ENCODE measurements around the gene UMODL1. TPM values are rescaled to one million over a fixed set of nuclear protein-coding genes. Genes with fewer than 3 reads are reported as not detected.

UMODL1 gene
- total RNA-seq, 4 donors from 2014 or later: not detected

DNA sequence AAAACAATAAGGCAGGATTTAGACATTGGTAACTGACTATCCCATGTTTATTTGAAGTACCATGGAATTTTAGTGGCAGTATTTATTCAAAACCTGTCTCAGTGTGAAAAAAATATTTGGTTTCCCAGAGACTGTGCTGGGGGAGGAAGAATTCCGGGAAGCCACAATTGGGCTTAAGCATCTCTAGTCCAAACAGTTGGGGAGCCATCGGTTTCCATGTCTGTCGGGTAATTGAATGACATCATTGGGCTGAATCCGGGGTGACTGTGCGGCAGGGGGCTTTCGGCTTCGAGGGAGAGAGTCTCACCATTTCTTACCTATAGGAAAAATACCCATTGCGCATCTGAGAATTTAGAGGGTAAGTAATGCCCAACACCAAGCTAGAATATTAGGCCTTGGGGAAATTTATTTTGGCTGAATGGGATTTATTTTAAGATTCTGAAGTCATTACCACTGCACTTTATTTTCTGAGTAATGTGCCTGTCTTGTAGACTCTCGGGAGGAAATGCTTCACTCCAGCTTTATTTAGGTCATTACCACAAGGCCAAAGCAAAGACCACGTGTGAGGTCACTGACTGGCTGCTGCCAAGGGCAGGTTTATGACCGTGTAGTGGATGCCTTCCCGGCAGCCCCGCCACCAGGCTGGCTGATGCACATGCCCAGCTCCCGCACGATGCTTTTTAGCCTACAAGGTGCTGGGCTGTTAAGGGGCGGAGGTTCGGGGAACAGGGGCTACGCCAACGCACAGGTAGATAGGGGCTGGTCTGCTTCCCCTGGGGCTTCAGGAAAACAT, 23.1 kb upstream of the UMODL1 start:
- TF ChIP-seq POLR2A (IDR thresholded peaks at IDR 0.05) (no peak), EP300 (IDR thresholded peaks at IDR 0.05) (peak in 1 of 2 donors; percentile 69)
- Histone ChIP-seq H3K27me3 (no peaks in the 10 kb centered on the region), H3K4me3 (no peak overlapping the region), H3K36me3 (no peaks in the 10 kb centered on the region), H3K4me1 (peaks cover 0 to 11% (median 5%) of the 10 kb centered on the region in 4 donors), H3K9me3 (no peaks in the 10 kb centered on the region), H3K27ac (peak overlapping the region in 1 of 4 donors; percentile 35)
- 58 to 62% methylated on average over 19 of the region's 19 CpGs for WGBS, 2 donors
- DNase-seq (ENCODE audit: low spot score in 2 of 2): peak; percentile 20 to 36

DNA sequence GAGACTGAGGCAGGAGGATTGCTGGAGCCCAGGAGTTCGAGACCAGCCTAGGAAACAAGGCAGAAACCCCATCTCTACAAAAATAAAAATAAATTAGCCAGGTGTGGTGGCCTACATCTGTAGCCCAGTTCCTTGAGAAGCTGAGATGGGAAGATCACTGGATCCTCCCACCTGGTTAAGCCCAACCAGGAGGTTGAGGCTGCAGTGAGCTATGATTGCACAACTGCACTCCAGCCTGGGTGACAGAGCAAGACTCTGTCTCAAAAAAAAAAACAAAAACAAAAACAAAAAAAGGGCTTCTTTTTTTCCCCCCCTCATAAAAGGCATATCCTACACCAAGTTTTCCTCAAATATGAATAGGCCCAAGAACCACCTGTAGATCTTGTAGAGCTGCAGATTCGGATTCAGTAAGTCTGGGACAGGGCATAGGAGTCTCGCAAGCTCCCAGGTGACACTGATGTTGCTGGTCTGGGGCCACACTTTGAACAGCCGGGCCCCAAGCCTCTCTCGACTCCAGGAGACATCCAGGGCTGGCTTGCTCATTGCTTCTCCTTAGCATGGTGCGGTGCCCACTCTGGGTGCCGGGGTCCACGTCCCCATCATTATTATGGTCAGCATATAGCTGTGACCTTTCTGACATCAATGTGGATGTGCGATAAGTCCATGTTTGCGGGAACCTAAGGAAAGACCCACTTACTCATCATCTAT, 22.1 kb upstream of the UMODL1 start:
- H3K36me3 ChIP-seq: no peaks in the 10 kb centered on the region
- DNase-seq (ENCODE audit: low spot score in 2 of 2): no peak
- no peaks in the 10 kb centered on the region for H3K27me3 ChIP-seq
- H3K27ac ChIP-seq: no peak overlapping the region
- TF ChIP-seq, protein P1, sequence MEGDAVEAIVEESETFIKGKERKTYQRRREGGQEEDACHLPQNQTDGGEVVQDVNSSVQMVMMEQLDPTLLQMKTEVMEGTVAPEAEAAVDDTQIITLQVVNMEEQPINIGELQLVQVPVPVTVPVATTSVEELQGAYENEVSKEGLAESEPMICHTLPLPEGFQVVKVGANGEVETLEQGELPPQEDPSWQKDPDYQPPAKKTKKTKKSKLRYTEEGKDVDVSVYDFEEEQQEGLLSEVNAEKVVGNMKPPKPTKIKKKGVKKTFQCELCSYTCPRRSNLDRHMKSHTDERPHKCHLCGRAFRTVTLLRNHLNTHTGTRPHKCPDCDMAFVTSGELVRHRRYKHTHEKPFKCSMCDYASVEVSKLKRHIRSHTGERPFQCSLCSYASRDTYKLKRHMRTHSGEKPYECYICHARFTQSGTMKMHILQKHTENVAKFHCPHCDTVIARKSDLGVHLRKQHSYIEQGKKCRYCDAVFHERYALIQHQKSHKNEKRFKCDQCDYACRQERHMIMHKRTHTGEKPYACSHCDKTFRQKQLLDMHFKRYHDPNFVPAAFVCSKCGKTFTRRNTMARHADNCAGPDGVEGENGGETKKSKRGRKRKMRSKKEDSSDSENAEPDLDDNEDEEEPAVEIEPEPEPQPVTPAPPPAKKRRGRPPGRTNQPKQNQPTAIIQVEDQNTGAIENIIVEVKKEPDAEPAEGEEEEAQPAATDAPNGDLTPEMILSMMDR (IDR thresholded peaks at IDR 0.05): no peak
- no peak for TF ChIP-seq EP300 (IDR thresholded peaks at IDR 0.05)
- TF ChIP-seq POLR2A (IDR thresholded peaks at IDR 0.05): no peak
- peaks cover 0 to 11% (median 5%) of the 10 kb centered on the region in 4 donors for H3K4me1 ChIP-seq
- no peak overlapping the region for H3K4me3 ChIP-seq
- 95 to 98% methylated on average over 10 of the region's 10 CpGs for WGBS, 2 donors
- H3K9me3 ChIP-seq: no peaks in the 10 kb centered on the region

DNA sequence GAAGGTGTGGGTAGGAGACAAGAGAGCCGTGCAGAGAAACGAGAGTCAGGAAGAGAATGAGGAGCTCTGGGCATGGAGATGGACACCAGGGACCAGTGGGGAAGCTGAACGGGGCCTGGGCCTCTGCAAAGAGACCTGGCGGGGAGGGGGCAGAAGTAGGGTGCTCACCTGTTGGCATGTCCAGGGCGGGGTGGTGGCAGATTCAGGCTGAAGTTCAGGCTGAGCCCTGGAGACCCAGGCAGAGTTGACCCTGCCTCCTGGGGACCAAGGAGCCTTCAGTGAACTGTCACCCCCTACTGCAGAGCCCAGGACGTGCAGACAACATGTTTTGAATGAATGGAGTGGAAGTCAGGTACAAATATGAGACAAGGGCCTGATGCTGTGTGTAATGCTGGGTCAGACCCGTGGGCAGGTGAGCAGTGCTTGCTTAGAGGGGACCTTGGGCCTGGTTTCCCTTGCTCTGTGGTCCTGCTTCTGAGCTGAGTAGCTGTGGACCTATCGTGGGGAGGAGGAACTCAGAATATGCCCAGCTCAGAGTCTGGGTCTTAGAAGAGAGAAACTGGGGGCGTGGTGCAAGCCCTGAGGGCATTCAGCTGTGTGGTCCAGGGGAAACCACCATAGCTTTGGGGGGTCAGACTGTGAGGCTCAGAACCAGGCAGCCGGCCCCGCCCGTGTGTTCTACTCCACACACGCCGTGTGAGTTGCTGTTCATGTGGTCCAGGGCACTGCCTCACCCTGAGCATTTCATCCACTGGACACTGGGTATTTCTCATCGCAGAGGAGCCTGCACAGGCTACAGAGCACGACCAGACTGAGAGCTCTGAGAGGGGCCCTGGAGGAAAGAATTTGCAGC, 21.3 kb upstream of the UMODL1 start:
- TF ChIP-seq EP300 (IDR thresholded peaks at IDR 0.05) (no peak), POLR2A (IDR thresholded peaks at IDR 0.05) (no peak)
- TF ChIP-seq, protein P1 (IDR thresholded peaks at IDR 0.05): no peak
- no peaks in the 10 kb centered on the region for H3K9me3 ChIP-seq
- H3K27me3 ChIP-seq: peaks cover 0 to 6% of the 10 kb centered on the region in 2 donors
- DNase-seq (ENCODE audit: low spot score in 2 of 2): no peak
- no peak overlapping the region for H3K27ac ChIP-seq
- no peaks in the 10 kb centered on the region for H3K36me3 ChIP-seq
- H3K4me3 ChIP-seq: no peak overlapping the region
- WGBS, 2 donors: 87 to 89% methylated on average over 12 to 16 of the region's 16 CpGs
- peaks cover 0 to 11% (median 5%) of the 10 kb centered on the region in 4 donors for H3K4me1 ChIP-seq

DNA sequence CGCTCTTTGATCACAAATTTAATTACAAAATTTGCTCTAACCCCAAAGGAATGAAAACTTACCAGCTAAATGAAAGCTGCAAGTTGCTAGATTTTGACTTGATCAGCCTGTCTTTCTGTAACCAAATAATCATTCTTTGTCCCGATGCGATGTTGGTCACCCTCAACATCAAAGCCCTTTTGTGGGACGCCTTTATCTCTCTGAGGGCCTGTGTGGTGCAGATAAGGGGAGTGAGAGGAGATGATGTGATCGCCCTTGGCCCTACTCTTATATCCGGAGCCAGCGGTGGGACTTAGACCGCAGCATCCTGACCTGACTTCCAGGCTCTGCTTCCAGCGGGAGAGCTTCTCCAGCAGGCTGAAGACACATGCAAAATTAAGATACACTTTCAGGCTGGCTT, 19.3 kb upstream of the UMODL1 start:
- no peaks in the 10 kb centered on the region for H3K9me3 ChIP-seq
- H3K4me3 ChIP-seq: no peak overlapping the region
- TF ChIP-seq EP300 (IDR thresholded peaks at IDR 0.05): no peak
- no peak for TF ChIP-seq POLR2A (IDR thresholded peaks at IDR 0.05)
- TF ChIP-seq, protein P1 (IDR thresholded peaks at IDR 0.05): no peak
- H3K27ac ChIP-seq: no peak overlapping the region
- DNase-seq (ENCODE audit: low spot score in 2 of 2): no peak
- no peaks in the 10 kb centered on the region for H3K36me3 ChIP-seq
- peaks cover 0 to 16% (median 6%) of the 10 kb centered on the region in 4 donors for H3K4me1 ChIP-seq
- 46 to 49% methylated on average over 9 of the region's 9 CpGs for WGBS, 2 donors
- H3K27me3 ChIP-seq: peaks cover 0 to 6% of the 10 kb centered on the region in 2 donors

DNA sequence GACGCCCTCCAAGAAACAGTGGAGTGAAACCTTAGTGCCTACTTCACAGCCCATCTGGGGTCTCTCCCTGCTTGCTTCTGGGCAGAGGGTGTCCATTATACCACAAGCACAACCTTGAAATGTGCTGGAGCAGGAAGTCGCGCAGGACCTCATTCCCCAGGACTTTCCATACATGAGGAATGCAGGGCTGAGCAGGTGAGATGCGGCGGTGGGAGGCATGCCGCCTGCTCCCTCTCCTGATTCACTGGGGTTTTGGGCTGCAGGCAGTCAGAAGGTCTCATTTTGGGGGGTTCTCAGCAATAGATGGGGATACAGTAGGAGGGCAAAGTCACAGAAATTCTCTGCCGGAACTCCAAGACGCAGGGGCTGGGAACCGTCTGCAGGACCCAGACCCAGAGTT, 15.7 kb upstream of the UMODL1 start:
- H3K27me3 ChIP-seq: peaks cover 0 to 8% of the 10 kb centered on the region in 2 donors
- TF ChIP-seq, protein P1 (IDR thresholded peaks at IDR 0.05): no peak
- TF ChIP-seq POLR2A (IDR thresholded peaks at IDR 0.05): no peak
- H3K4me3 ChIP-seq: no peak overlapping the region
- H3K27ac ChIP-seq: no peak overlapping the region
- H3K4me1 ChIP-seq: peaks cover 0 to 19% (median 3%) of the 10 kb centered on the region in 4 donors
- DNase-seq (ENCODE audit: low spot score in 2 of 2): no peak
- H3K36me3 ChIP-seq: no peaks in the 10 kb centered on the region
- H3K9me3 ChIP-seq: no peaks in the 10 kb centered on the region
- 86 to 94% methylated on average over 9 of the region's 9 CpGs for WGBS, 2 donors

Data from tibial nerve (tissue), 4 donors.